Thoracic aorta (tissue), 2 donors: ENCODE results near the gene HINT2. TPM values are rescaled to one million over a fixed set of nuclear protein-coding genes. Genes with fewer than 3 reads are reported as not detected.

Experiments used
- ATAC-seq: fragments of 150-250 bp; one replicate; pipeline ENCODE4 v1.8.0; 2017; ENCODE audit warnings: low read depth; ENCODE audit not compliant: insufficient number of reproducible peaks, low FRiP score
- DNase-seq: peaks from one replicate; pipeline ENCODE4 v3.0.0-alpha.2; 2020; ENCODE audit warnings: low spot score
- H3K27ac ChIP-seq, 2 donors: fragments of 200-600 bp; sonication (generic); 1 replicate in 1 of 2; 2 replicates in 1 of 2; pipeline ENCODE4 v1.5.1; 2016; ENCODE audit warnings: mild to moderate bottlenecking in 2 of 2, moderate library complexity in 2 of 2
- H3K27me3 ChIP-seq: fragments of 200-600 bp; sonication (generic); replicated peaks from 2 replicates; pipeline ENCODE4 v1.6.0; 2016; ENCODE audit warnings: mild to moderate bottlenecking; ENCODE audit not compliant: insufficient read depth
- H3K36me3 ChIP-seq: fragments of 200-600 bp; sonication (generic); one replicate; pipeline ENCODE4 v1.5.1; 2016
- H3K4me1 ChIP-seq, 2 donors: fragments of 200-600 bp; sonication (generic); 1 replicate in 1 of 2; 2 replicates in 1 of 2; pipeline versions ENCODE4 v1.5.1 to v1.6.0; 2016; ENCODE audit warnings: low read depth in 2 of 2, mild to moderate bottlenecking in 1 of 2; ENCODE audit not compliant: control insufficient read depth in 1 of 2
- H3K4me3 ChIP-seq: fragments of 200-600 bp; sonication (generic); 2 replicates; pipeline ENCODE4 v1.5.1; 2016; ENCODE audit warnings: mild to moderate bottlenecking
- H3K9me3 ChIP-seq: fragments of 200-600 bp; sonication (generic); 2 replicates; pipeline ENCODE4 v1.5.1; 2016
- total RNA-seq, 2 donors: library from RNA; depleted of rRNA; stranded (reverse); fragments of >200 nt; gene quantifications; one replicate each; pipeline versions ENCODE4 v1.1.0 to v1.2.3, GENCODE V29; 2016
- TF ChIP-seq, protein P1 (sequence below): fragments of 200-600 bp; sonication (generic); IDR thresholded peaks from one replicate; pipeline ENCODE4 v1.5.1; 2019; ENCODE audit warnings: antibody characterized with exemption

Gene HINT2
- total RNA-seq, 2 donors from 2014 or later = 18.4 to 45.4 TPM

DNA sequence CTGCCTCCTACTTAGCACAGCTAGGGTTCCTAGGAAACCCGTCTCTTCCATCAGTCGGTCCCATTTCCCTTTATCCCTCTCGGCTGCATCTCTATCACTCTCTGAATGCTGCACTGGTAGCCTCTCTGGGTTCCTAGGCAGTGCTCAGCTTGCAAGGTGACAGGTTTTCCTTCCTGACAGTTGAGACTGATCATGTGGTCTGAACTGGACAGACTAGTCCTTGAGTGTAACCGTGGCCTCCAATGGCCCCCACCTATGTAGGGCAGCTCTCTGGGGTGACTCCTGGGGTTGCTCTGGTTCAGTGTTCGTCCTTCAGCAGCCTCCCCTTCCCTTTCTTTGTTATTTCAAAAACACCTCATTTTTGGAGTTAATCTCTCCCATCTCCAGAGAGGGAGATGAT, 18.0 kb upstream of the HINT2 start:
- Histone ChIP-seq H3K9me3 (no peaks in the 10 kb centered on the region), H3K4me3 (no peak overlapping the region), H3K27ac (no peak overlapping the region), H3K36me3 (no peaks in the 10 kb centered on the region), H3K4me1 (peaks cover 15 to 57% of the 10 kb centered on the region in 2 donors), H3K27me3 (no peaks in the 10 kb centered on the region)
- TF ChIP-seq, protein P1, sequence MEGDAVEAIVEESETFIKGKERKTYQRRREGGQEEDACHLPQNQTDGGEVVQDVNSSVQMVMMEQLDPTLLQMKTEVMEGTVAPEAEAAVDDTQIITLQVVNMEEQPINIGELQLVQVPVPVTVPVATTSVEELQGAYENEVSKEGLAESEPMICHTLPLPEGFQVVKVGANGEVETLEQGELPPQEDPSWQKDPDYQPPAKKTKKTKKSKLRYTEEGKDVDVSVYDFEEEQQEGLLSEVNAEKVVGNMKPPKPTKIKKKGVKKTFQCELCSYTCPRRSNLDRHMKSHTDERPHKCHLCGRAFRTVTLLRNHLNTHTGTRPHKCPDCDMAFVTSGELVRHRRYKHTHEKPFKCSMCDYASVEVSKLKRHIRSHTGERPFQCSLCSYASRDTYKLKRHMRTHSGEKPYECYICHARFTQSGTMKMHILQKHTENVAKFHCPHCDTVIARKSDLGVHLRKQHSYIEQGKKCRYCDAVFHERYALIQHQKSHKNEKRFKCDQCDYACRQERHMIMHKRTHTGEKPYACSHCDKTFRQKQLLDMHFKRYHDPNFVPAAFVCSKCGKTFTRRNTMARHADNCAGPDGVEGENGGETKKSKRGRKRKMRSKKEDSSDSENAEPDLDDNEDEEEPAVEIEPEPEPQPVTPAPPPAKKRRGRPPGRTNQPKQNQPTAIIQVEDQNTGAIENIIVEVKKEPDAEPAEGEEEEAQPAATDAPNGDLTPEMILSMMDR = no peak
- DNase-seq (no peak), ATAC-seq (no peak)

DNA sequence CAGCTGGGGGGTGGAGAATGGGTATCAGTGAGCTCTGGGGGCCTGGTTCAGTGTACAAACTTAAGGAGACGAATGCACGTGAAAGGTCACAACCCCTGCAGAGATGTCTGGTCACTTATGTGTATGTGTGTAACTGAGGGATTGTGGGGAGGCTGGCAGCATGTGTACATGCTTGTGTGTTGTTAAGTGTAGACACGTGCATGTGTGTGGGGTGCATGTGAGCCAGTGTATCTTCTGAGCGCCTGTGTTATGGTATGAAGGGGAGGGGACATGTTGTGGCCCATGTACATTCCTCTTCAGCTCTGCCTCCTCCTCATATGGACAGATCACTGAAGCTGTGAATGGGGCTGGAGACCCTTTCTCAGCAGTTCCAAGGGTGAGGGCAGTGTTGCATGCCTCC, 16.2 kb upstream of the HINT2 start:
- H3K36me3 ChIP-seq = no peaks in the 10 kb centered on the region
- no peaks in the 10 kb centered on the region for H3K27me3 ChIP-seq
- no peak for DNase-seq
- H3K27ac ChIP-seq = no peak overlapping the region
- ATAC-seq = no peak
- H3K9me3 ChIP-seq = no peaks in the 10 kb centered on the region
- no peak overlapping the region for H3K4me3 ChIP-seq
- TF ChIP-seq, protein P1 = no peak
- peaks cover 15 to 68% of the 10 kb centered on the region in 2 donors for H3K4me1 ChIP-seq

- DNase-seq = no peak
- TF ChIP-seq, protein P1 = no peak
- Histone ChIP-seq H3K36me3 (no peaks in the 10 kb centered on the region), H3K4me3 (peak overlapping the region; percentile 88), H3K9me3 (no peaks in the 10 kb centered on the region), H3K27me3 (no peaks in the 10 kb centered on the region), H3K27ac (peak overlapping the region; percentile 87 to 88), H3K4me1 (peaks cover 15 to 68% of the 10 kb centered on the region in 2 donors)
- no peak for ATAC-seq
Measured at GRCh38 chr9:35829764-35830096, 14.9 kb upstream of the HINT2 start.

DNA sequence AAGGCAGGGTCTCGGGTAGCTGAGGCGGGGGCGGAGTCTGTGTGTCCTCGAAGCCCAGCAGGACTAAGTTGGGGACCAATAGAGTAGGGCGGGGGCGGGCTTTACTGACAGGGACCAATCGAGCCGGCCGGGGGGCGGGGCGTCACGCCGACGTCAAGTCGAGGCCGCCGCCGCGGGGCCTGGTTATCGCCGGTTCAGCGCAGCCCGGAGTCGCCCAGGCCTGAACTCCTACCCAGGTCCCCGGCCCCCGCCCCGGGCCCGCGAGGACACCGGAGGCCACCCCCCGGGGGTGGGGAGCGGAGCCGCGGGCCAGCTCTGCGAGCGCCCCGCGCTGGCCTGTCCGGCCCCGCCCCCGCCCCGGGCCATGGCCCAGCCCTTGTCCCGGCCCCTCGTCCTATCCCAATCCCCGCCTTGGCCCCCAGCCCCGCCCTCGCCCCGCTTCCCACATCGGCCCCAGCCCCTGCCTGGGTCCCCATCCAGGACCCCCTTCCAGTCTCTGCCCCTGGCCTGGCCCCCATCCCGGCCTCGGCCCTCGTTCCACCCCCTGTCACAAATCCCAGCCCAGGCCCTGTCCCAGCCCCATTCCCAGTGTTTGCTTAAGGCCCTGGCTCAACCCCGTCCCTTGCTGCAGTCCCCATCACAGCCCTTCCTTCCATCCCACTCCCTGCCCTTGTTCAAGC, 14.4 kb upstream of the HINT2 start, which contains the start of gene TMEM8B:
TMEM8B (plus strand) TSS at position 145 of the 680 bp plus-strand sequence; CDS start at position 365, 220 bp downstream.
- H3K36me3 ChIP-seq = no peaks in the 10 kb centered on the region
- peak within 1 kb of the TSS; percentile 88 for H3K4me3 ChIP-seq
- H3K27ac ChIP-seq = peak within 1 kb of the TSS; percentile 87 to 88
- peaks cover 15 to 65% of the 10 kb centered on the region in 2 donors for H3K4me1 ChIP-seq
- DNase-seq = peak; percentile 96
- peak; percentile 57 for ATAC-seq
- no peaks in the 10 kb centered on the region for H3K9me3 ChIP-seq
- TF ChIP-seq, protein P1 = no peak
- H3K27me3 ChIP-seq = no peaks in the 10 kb centered on the region

DNA sequence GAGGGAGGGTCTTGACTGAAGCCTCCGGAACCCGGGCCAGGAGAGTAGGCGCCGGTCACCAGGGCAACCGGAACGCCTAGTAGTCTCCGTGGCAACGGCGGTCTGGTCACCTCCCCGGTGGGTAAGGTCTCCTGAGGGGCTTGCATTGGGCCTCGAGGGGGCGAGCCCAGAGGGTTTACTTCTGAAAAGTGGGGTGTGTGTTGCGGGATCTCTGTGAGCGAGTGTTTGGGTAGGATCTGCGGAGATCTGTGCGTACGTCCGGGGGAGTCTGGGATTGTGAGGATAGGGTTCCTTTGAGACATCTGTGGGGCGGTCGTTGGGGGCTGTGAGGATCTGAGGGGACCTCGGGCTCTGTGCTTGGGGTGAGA, 13.9 kb upstream of the HINT2 start, which contains the start of gene FAM221B:
FAM221B (minus strand) TSS at position 17 of the 368 bp plus-strand sequence. CDS start 2,571 bp downstream, outside the sequence.
- Histone ChIP-seq H3K27ac (peak within 1 kb of the TSS; percentile 87 to 88), H3K4me1 (peaks cover 14 to 60% of the 10 kb centered on the region in 2 donors), H3K9me3 (no peaks in the 10 kb centered on the region), H3K36me3 (no peaks in the 10 kb centered on the region), H3K27me3 (no peaks in the 10 kb centered on the region), H3K4me3 (peak within 1 kb of the TSS; percentile 88)
- TF ChIP-seq, protein P1 = no peak
- DNase-seq (no peak), ATAC-seq (no peak)
